IMR-90 (cell line): ENCODE results near the gene C8B.
A peak's percentile ranks its signal among the peaks of the same experiment; 100 is the strongest.

ENCODE experiments used
- BHLHE40 ChIP-seq: fragments of 150-350 bp; IDR thresholded peaks from 2 replicates; pipeline ENCODE4 v1.6.1; 2016; ENCODE audit warnings: mild to moderate bottlenecking, low read depth, low read length
- CEBPB ChIP-seq: IDR thresholded peaks from 2 replicates; pipeline ENCODE4 v1.6.1; 2012; ENCODE audit warnings: low read depth, low read length, improper control_type of control experiment
- CHD1 ChIP-seq: IDR thresholded peaks from 2 replicates; pipeline ENCODE4 v1.6.1; 2012; ENCODE audit warnings: low read depth, low read length, improper control_type of control experiment
- CTCF ChIP-seq: conservative IDR thresholded peaks from 2 replicates; pipeline ENCODE4 v1.5.1; 2012; ENCODE audit warnings: mild to moderate bottlenecking, low read depth, low read length, improper control_type of control experiment
- MAFK ChIP-seq: IDR thresholded peaks from 2 replicates; pipeline ENCODE4 v1.6.1; 2012; ENCODE audit warnings: low read depth, low read length, improper control_type of control experiment
- MXI1 ChIP-seq: IDR thresholded peaks from 2 replicates; pipeline ENCODE4 v1.6.1; 2012; ENCODE audit warnings: low read depth, mild to moderate bottlenecking, low read length, moderate library complexity, borderline replicate concordance
- POLR2A ChIP-seq: IDR thresholded peaks from 2 replicates; pipeline ENCODE4 v1.6.1; 2012; ENCODE audit warnings: mild to moderate bottlenecking, low read depth, low read length
- RAD21 ChIP-seq: IDR thresholded peaks from 2 replicates; pipeline ENCODE4 v1.6.1; 2012; ENCODE audit warnings: low read length, improper control_type of control experiment
- RCOR1 ChIP-seq: IDR thresholded peaks from 2 replicates; pipeline ENCODE4 v1.6.1; 2012; ENCODE audit warnings: mild to moderate bottlenecking, low read length, improper control_type of control experiment; ENCODE audit not compliant: insufficient replicate concordance
- RFX5 ChIP-seq: IDR thresholded peaks from 2 replicates; pipeline ENCODE4 v1.8.0; 2012; ENCODE audit warnings: low read depth, mild to moderate bottlenecking, low read length, moderate library complexity
- SMC3 ChIP-seq: fragments of 150-350 bp; IDR thresholded peaks from 2 replicates; pipeline ENCODE4 v1.6.1; 2016; ENCODE audit warnings: low read depth, mild to moderate bottlenecking, antibody characterized with exemption, low read length, moderate library complexity
- USF2 ChIP-seq: fragments of 150-350 bp; IDR thresholded peaks from 2 replicates; pipeline ENCODE4 v1.6.1; 2017; ENCODE audit warnings: mild to moderate bottlenecking, antibody characterized with exemption, low read length, low read depth

GRCh38 chr1:56963667-56964066 is 2.1 kb downstream of the C8B start:
- TF ChIP-seq CTCF (no peak), RFX5 (no peak), POLR2A (no peak), USF2 (no peak), MXI1 (no peak), CEBPB (peak; percentile 42; the same call in 1 of the 2 replicates), MAFK (no peak), CHD1 (no peak), RCOR1 (no peak), BHLHE40 (no peak), SMC3 (no peak), RAD21 (no peak)
